ENCODE measurements around the gene ABHD17A. TPM values are rescaled to one million over a fixed set of nuclear protein-coding genes. Genes with fewer than 3 reads are reported as not detected.

The ABHD17A gene
- total RNA-seq, 4 donors from 2014 or later = 86.8 to 134 (median 91.4) TPM

GRCh38 chr19:1868971-1869370 is 16.3 kb downstream of the ABHD17A start:
- no peak for TF ChIP-seq CTCF (IDR thresholded peaks at IDR 0.05)
- TF ChIP-seq POLR2A (IDR thresholded peaks at IDR 0.05) = no peak
- H3K36me3 ChIP-seq = no peaks in the 10 kb centered on the region
- no peak overlapping the region for H3K27ac ChIP-seq
- H3K4me3 ChIP-seq (replicated peaks in 1 of 3) = no peak overlapping the region
- DNase-seq = no peak
- H3K9me3 ChIP-seq = no peaks in the 10 kb centered on the region
- H3K4me1 ChIP-seq = peaks cover 16 to 21% of the 10 kb centered on the region in 2 donors
- intact Hi-C loops (cut with DNase I) = no loop called here
- no peaks in the 10 kb centered on the region for H3K27me3 ChIP-seq
- WGBS, 2 donors = 80 to 90% methylated on average over 7 of the region's 7 CpGs

- H3K4me1 ChIP-seq = peaks cover 7 to 8% of the 10 kb centered on the region in 2 donors
- 94 to 97% methylated on average over 8 to 9 of the region's 9 CpGs for WGBS, 2 donors
- intact Hi-C loops (cut with DNase I) = no loop called here
- TF ChIP-seq POLR2A (IDR thresholded peaks at IDR 0.05) = no peak
- no peak for TF ChIP-seq CTCF (IDR thresholded peaks at IDR 0.05)
- DNase-seq = no peak
- H3K27ac ChIP-seq = no peak overlapping the region
- no peaks in the 10 kb centered on the region for H3K36me3 ChIP-seq
- H3K9me3 ChIP-seq = no peaks in the 10 kb centered on the region
- no peaks in the 10 kb centered on the region for H3K27me3 ChIP-seq
- no peak overlapping the region for H3K4me3 ChIP-seq (replicated peaks in 1 of 3)
These were observed 18.0 kb downstream of the ABHD17A start for GRCh38 chr19:1867349-1867724.

- Histone ChIP-seq H3K27ac (no peak overlapping the region), H3K9me3 (no peaks in the 10 kb centered on the region), H3K36me3 (no peaks in the 10 kb centered on the region), H3K4me3 (replicated peaks in 1 of 3) (no peak overlapping the region), H3K4me1 (peaks cover 12 to 13% of the 10 kb centered on the region in 2 donors), H3K27me3 (no peaks in the 10 kb centered on the region)
- intact Hi-C loops (cut with DNase I) = no loop called here
- TF ChIP-seq CTCF (IDR thresholded peaks at IDR 0.05) (no peak), POLR2A (IDR thresholded peaks at IDR 0.05) (no peak)
- DNase-seq = no peak
- 90 to 91% methylated on average over 6 to 8 of the region's 8 CpGs for WGBS, 2 donors
These were observed 18.5 kb downstream of the ABHD17A start for GRCh38 chr19:1866693-1867348.

- WGBS, 2 donors = 80% methylated on average over 8 of the region's 17 CpGs
- Histone ChIP-seq H3K36me3 (no peaks in the 10 kb centered on the region), H3K27me3 (no peaks in the 10 kb centered on the region), H3K4me1 (peaks cover 17 to 27% of the 10 kb centered on the region in 2 donors), H3K4me3 (replicated peaks in 1 of 3) (no peak overlapping the region), H3K27ac (peak overlapping the region; percentile 42 to 83 (median 73)), H3K9me3 (no peaks in the 10 kb centered on the region)
- TF ChIP-seq POLR2A (IDR thresholded peaks at IDR 0.05) (no peak), CTCF (IDR thresholded peaks at IDR 0.05) (no peak)
- intact Hi-C loops (cut with DNase I) = no loop called here
- no peak for DNase-seq
These were observed 19.9 kb downstream of the ABHD17A start for GRCh38 chr19:1865172-1866010.
